HepG2 (cell line): ENCODE data around the gene FITM2. TPM values are rescaled to one million over a fixed set of nuclear protein-coding genes. Genes with fewer than 3 reads are reported as not detected.

Source experiments
- MIXL1 ChIP-seq: IDR thresholded peaks from 2 replicates; pipeline ENCODE4 v1.6.1; 2016
- NR2F1 ChIP-seq, 2 experiments: fragments of 450-650 bp in 1 of 2; formaldehyde crosslinking in 1 of 2; IDR thresholded peaks; 2 replicates each; pipeline versions ENCODE4 v1.5.0 to v1.6.1; 2016 to 2020; ENCODE audit warnings: mild to moderate bottlenecking in 1 of 2, missing compliant biosample characterization in 1 of 2, missing genetic modification reagents in 1 of 2, moderate library complexity in 1 of 2
- REXO4 ChIP-seq: sonication (generic); formaldehyde crosslinking; IDR thresholded peaks from 2 replicates; pipeline ENCODE4 v1.8.0; 2022; ENCODE audit warnings: missing genetic modification reagents, mild to moderate bottlenecking, borderline replicate concordance
- RFX5 ChIP-seq: IDR thresholded peaks from 2 replicates; pipeline ENCODE4 v1.6.1; 2011; ENCODE audit warnings: low read depth, low read length, improper control_type of control experiment
- TEAD3 ChIP-seq: optimal IDR thresholded peaks from 2 replicates; pipeline ENCODE3; 2016; ENCODE audit warnings: borderline replicate concordance
- ZBTB20 ChIP-seq: sonication (generic); formaldehyde crosslinking; IDR thresholded peaks from 2 replicates; pipeline ENCODE4 v1.8.1; 2023; ENCODE audit warnings: missing genetic modification reagents, low read depth, mild to moderate bottlenecking, borderline replicate concordance
- ZMYM2 ChIP-seq: sonication (generic); formaldehyde crosslinking; IDR thresholded peaks from 2 replicates; pipeline ENCODE4 v1.8.0; 2022; ENCODE audit warnings: mild to moderate bottlenecking, missing genetic modification reagents
- ZNF510 ChIP-seq: sonication (generic); formaldehyde crosslinking; IDR thresholded peaks from 2 replicates; pipeline ENCODE4 v1.4.0; 2020; ENCODE audit warnings: low read depth, mild to moderate bottlenecking, missing genetic modification reagents
- polyA plus RNA-seq, 8 experiments: library from polyadenylated mRNA; depleted of rRNA in 3 of 8; stranded (reverse) in 7 of 8; unstranded in 1 of 8; fragments of >200 nt; fragmentation: Illumina TruSeq in 4 of 8; extraction: Trizol in 4 of 8; gene quantifications; 2 replicates each; pipeline versions ENCODE4 v1.2.1 to v1.2.3, GENCODE V29; 2011 to 2016; ENCODE audit warnings: low read depth in 4 of 8, missing spikeins in 1 of 8, mixed read lengths in 1 of 8; ENCODE audit not compliant: insufficient read depth in 1 of 8
- total RNA-seq, 5 experiments: library from RNA; depleted of rRNA; stranded (reverse); fragments of >200 nt; fragmentation: Illumina TruSeq; extraction: Trizol; gene quantifications; 2 replicates each; pipeline ENCODE4 v1.2.3, GENCODE V29; 2016; ENCODE audit warnings: low read depth in 1 of 5
- TF ChIP-seq, protein P1 (sequence below), 2 experiments: sonication (generic) in 1 of 2; formaldehyde crosslinking in 1 of 2; IDR thresholded peaks; 2 replicates each; pipeline versions ENCODE4 v1.4.0 to v1.6.1; 2016 to 2020; ENCODE audit warnings: borderline replicate concordance in 1 of 2, low read depth in 1 of 2, mild to moderate bottlenecking in 1 of 2, missing genetic modification reagents in 1 of 2
- TF ChIP-seq, protein P2 (sequence below): IDR thresholded peaks from 2 replicates; pipeline ENCODE4 v1.6.1; 2016; ENCODE audit warnings: low read depth, missing genetic modification reagents, missing compliant biosample characterization
- TF ChIP-seq, protein P3 (sequence below): IDR thresholded peaks from 2 replicates; pipeline ENCODE4 v1.6.1; 2016; ENCODE audit warnings: mild to moderate bottlenecking
- TF ChIP-seq, protein P4 (sequence below): IDR thresholded peaks from 2 replicates; pipeline ENCODE4 v1.6.1; 2016; ENCODE audit warnings: missing compliant biosample characterization, missing genetic modification reagents, borderline replicate concordance
- TF ChIP-seq, protein P5 (sequence below): fragments of 450-650 bp; IDR thresholded peaks from 2 replicates; pipeline ENCODE4 v1.6.1; 2016

The FITM2 gene
- total and polyA plus RNA-seq, 2 of the 13 experiments (the other 11 are each of a cell fraction or from before 2014, with no cell fraction given) = 9.6 to 24.5 TPM

DNA sequence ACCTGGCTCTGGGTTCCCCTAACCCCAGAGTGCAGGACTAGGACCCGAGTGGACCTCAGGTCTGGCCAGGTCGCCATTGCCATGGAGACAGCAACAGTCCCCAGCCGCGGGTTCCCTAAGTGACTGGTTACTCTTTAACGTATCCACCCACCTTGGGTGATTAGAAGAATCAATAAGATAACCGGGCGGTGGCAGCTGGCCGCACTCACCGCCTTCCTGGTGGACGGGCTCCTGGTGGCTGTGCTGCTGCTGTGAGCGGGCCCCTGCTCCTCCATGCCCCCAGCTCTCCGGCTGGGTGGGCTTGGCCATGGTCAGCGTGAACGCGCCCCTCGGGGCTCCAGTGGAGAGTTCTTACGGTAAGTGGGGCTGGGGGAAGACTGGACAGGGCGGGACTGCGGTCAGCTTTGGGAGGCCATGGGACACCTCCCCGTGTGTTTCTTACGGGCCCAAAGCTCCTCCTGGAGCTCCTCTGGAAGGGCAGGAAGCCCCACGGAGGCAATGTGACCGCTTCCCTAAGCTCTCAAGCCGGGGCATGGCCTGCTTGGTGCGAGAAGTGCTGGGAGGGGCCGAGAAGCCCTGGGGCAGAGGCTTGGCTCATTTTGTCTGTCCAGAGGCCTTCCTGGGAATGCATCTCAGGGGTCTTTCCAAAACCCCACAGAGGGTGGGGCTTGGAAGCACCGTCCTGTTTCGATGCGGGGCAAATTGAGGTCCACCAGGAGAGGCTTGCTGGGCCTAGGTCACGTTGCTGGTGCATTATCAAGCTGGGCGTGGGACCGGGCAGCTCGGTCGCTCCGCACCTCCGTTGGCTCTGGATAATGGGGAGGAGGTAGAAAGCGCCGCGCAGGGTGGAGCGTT, 44.7 kb upstream of the FITM2 start, which contains the start of gene HNF4A (continued):
- TF ChIP-seq, protein P1, sequence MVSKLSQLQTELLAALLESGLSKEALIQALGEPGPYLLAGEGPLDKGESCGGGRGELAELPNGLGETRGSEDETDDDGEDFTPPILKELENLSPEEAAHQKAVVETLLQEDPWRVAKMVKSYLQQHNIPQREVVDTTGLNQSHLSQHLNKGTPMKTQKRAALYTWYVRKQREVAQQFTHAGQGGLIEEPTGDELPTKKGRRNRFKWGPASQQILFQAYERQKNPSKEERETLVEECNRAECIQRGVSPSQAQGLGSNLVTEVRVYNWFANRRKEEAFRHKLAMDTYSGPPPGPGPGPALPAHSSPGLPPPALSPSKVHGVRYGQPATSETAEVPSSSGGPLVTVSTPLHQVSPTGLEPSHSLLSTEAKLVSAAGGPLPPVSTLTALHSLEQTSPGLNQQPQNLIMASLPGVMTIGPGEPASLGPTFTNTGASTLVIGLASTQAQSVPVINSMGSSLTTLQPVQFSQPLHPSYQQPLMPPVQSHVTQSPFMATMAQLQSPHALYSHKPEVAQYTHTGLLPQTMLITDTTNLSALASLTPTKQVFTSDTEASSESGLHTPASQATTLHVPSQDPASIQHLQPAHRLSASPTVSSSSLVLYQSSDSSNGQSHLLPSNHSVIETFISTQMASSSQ (IDR thresholded peaks at IDR 0.05; ENCODE audit: low read depth) = peak; percentile 94
- TF ChIP-seq, protein P1 (CRISPR knock-in tag; IDR thresholded peaks at IDR 0.05; ENCODE audit: borderline replicate concordance) = peak; percentile 99
- TF ChIP-seq RFX5 (peak; percentile 30; the same call in 1 of the 2 replicates), NR2F1 (CRISPR knock-in tag; IDR thresholded peaks at IDR 0.05) (peak in 1 of 2 experiments; percentile 17; a peak in 1 of 4 replicates), MIXL1 (CRISPR knock-in tag) (peak; percentile 95), ZMYM2 (no peak), ZNF510 (CRISPR knock-in tag) (peak; percentile 99), TEAD3 (peak; percentile 17), ZBTB20 (CRISPR knock-in tag) (no peak), REXO4 (CRISPR knock-in tag) (no peak)
- TF ChIP-seq, protein P2, sequence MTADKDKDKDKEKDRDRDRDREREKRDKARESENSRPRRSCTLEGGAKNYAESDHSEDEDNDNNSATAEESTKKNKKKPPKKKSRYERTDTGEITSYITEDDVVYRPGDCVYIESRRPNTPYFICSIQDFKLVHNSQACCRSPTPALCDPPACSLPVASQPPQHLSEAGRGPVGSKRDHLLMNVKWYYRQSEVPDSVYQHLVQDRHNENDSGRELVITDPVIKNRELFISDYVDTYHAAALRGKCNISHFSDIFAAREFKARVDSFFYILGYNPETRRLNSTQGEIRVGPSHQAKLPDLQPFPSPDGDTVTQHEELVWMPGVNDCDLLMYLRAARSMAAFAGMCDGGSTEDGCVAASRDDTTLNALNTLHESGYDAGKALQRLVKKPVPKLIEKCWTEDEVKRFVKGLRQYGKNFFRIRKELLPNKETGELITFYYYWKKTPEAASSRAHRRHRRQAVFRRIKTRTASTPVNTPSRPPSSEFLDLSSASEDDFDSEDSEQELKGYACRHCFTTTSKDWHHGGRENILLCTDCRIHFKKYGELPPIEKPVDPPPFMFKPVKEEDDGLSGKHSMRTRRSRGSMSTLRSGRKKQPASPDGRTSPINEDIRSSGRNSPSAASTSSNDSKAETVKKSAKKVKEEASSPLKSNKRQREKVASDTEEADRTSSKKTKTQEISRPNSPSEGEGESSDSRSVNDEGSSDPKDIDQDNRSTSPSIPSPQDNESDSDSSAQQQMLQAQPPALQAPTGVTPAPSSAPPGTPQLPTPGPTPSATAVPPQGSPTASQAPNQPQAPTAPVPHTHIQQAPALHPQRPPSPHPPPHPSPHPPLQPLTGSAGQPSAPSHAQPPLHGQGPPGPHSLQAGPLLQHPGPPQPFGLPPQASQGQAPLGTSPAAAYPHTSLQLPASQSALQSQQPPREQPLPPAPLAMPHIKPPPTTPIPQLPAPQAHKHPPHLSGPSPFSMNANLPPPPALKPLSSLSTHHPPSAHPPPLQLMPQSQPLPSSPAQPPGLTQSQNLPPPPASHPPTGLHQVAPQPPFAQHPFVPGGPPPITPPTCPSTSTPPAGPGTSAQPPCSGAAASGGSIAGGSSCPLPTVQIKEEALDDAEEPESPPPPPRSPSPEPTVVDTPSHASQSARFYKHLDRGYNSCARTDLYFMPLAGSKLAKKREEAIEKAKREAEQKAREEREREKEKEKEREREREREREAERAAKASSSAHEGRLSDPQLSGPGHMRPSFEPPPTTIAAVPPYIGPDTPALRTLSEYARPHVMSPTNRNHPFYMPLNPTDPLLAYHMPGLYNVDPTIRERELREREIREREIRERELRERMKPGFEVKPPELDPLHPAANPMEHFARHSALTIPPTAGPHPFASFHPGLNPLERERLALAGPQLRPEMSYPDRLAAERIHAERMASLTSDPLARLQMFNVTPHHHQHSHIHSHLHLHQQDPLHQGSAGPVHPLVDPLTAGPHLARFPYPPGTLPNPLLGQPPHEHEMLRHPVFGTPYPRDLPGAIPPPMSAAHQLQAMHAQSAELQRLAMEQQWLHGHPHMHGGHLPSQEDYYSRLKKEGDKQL = 0 out of 2 replicates have a peak, but pooled peaks have one; percentile 6
- TF ChIP-seq, protein P3, sequence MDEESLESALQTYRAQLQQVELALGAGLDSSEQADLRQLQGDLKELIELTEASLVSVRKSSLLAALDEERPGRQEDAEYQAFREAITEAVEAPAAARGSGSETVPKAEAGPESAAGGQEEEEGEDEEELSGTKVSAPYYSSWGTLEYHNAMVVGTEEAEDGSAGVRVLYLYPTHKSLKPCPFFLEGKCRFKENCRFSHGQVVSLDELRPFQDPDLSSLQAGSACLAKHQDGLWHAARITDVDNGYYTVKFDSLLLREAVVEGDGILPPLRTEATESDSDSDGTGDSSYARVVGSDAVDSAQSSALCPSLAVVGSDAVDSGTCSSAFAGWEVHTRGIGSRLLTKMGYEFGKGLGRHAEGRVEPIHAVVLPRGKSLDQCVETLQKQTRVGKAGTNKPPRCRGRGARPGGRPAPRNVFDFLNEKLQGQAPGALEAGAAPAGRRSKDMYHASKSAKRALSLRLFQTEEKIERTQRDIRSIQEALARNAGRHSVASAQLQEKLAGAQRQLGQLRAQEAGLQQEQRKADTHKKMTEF = peak; percentile 95
- TF ChIP-seq, protein P4, sequence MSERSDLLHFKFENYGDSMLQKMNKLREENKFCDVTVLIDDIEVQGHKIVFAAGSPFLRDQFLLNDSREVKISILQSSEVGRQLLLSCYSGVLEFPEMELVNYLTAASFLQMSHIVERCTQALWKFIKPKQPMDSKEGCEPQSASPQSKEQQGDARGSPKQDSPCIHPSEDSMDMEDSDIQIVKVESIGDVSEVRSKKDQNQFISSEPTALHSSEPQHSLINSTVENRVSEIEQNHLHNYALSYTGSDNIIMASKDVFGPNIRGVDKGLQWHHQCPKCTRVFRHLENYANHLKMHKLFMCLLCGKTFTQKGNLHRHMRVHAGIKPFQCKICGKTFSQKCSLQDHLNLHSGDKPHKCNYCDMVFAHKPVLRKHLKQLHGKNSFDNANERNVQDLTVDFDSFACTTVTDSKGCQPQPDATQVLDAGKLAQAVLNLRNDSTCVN (CRISPR knock-in tag) = peak; percentile 89
- TF ChIP-seq, protein P5, sequence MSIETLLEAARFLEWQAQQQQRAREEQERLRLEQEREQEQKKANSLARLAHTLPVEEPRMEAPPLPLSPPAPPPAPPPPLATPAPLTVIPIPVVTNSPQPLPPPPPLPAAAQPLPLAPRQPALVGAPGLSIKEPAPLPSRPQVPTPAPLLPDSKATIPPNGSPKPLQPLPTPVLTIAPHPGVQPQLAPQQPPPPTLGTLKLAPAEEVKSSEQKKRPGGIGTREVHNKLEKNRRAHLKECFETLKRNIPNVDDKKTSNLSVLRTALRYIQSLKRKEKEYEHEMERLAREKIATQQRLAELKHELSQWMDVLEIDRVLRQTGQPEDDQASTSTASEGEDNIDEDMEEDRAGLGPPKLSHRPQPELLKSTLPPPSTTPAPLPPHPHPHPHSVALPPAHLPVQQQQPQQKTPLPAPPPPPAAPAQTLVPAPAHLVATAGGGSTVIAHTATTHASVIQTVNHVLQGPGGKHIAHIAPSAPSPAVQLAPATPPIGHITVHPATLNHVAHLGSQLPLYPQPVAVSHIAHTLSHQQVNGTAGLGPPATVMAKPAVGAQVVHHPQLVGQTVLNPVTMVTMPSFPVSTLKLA = 0 out of 2 replicates have a peak, but pooled peaks have one; percentile 1
